Measurements from ENCODE around the gene SEC11C.

GRCh38 chr18:59101830-59102414, 37.8 kb upstream of the SEC11C start:
- no peak for TF ChIP-seq CTCF (IDR thresholded peaks at IDR 0.05)
- no peak for TF ChIP-seq POLR2AphosphoS5 (IDR thresholded peaks at IDR 0.05)
- no peak for TF ChIP-seq POLR2A (IDR thresholded peaks at IDR 0.05)
